RWPE1 (cell line): ENCODE measurements around the gene LRMDA.
"Not testable (repeated sequence)": the region's sequence is repeated elsewhere in the genome, so short reads cannot be mapped to it uniquely, and the experiment has no call there.

Source experiments
- CTCF ChIA-PET: fragments of 350-600 bp; sonication (Branson Sonifier 250); formaldehyde crosslinking; extraction: SDS; loops from one replicate; lab custom pipeline; 2021; lab: Yijun Ruan, JAX
- POLR2A ChIA-PET: fragments of 400-600 bp; formaldehyde crosslinking; extraction: SDS; loops from one replicate; lab custom pipeline; 2020; ENCODE audit warnings: antibody characterized with exemption; ENCODE audit not compliant: low non-redundant PET; lab: Yijun Ruan, JAX
- DNase-seq: peaks from one replicate; pipeline ENCODE4 v3.0.0; 2012; ENCODE audit warnings: low spot score
- H3K27ac ChIP-seq: fragments of 450-650 bp; 2 replicates; pipeline ENCODE4 v1.5.1; 2017
- TF ChIP-seq, protein P1 (sequence below): fragments of 450-650 bp; conservative IDR thresholded peaks from 2 replicates; pipeline ENCODE4 v1.5.1; 2017; ENCODE audit warnings: low read depth, mild to moderate bottlenecking

LRMDA gene

DNA sequence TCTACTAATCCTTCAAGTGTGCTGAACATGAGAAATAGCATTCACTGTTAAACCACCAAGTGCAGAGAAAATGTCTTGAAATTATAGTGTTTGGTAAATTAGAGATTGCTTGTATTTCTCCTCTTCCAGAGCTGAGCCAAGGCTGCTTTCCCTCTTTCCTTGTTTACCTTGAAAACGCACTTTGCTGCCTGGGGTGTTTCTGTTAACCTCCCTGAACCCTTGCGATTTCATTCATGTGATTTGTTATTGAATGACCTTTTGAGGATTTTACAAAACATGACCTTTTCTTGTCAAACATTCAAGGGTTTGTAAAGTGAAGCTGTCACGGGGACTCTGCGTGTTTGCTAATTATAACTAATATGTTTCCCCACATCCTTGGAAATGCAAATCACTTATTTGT is 169.4 kb downstream of the LRMDA start:
- TF ChIP-seq, protein P1, sequence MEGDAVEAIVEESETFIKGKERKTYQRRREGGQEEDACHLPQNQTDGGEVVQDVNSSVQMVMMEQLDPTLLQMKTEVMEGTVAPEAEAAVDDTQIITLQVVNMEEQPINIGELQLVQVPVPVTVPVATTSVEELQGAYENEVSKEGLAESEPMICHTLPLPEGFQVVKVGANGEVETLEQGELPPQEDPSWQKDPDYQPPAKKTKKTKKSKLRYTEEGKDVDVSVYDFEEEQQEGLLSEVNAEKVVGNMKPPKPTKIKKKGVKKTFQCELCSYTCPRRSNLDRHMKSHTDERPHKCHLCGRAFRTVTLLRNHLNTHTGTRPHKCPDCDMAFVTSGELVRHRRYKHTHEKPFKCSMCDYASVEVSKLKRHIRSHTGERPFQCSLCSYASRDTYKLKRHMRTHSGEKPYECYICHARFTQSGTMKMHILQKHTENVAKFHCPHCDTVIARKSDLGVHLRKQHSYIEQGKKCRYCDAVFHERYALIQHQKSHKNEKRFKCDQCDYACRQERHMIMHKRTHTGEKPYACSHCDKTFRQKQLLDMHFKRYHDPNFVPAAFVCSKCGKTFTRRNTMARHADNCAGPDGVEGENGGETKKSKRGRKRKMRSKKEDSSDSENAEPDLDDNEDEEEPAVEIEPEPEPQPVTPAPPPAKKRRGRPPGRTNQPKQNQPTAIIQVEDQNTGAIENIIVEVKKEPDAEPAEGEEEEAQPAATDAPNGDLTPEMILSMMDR: no peak
- no peak for DNase-seq
- no peak overlapping the region for H3K27ac ChIP-seq
- POLR2A ChIA-PET: no interaction called here
- CTCF ChIA-PET: interaction anchor here (0.8 kb wide), 1 partner anchor 19 kb away, joined by 3 read pairs; no protein-coding TSS in a partner anchor

DNA sequence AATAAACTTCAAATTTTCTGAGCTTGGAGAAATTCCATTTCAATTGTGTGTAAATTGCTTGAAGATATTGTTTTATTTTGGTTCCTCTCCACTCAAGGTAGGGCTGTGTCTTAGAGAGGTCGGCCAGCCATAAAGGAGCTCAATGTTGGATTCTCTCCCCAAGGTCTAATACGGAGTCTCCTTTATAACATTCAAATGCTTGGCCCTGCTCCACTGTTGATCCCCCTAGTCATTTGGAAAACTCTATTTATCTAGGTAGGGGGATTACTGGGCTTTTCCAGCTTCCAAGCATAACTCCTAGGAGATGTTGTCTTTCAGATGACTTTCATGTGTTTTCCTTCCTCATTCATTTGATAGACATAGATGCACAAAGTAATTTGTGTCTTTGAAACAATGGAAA is 170.9 kb downstream of the LRMDA start:
- ChIA-PET CTCF (no interaction called here), POLR2A (no interaction called here)
- TF ChIP-seq, protein P1: no peak
- H3K27ac ChIP-seq: no peak overlapping the region
- DNase-seq: no peak

DNA sequence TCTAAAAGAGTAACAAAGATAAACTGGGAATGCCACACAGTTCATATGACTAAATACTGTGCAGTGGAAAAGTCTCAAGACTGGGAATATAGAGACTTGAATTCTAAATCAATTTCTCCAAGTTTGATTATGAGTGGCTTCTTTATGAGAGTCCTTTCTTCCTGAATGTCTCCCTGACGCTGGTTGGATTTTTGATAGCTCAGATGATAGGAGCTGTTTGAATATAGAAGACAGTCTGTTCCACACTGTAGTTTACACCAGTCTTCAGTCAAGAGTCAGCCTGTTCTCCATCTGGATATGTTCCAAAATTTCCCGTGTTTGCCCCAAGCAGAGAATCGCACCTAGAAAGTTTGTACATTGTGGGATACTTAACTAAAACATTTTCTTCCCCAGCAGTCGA is 173.7 kb downstream of the LRMDA start:
- H3K27ac ChIP-seq: no peak overlapping the region
- POLR2A ChIA-PET: no interaction called here
- CTCF ChIA-PET: no interaction called here
- TF ChIP-seq, protein P1: no peak
- DNase-seq: no peak

DNA sequence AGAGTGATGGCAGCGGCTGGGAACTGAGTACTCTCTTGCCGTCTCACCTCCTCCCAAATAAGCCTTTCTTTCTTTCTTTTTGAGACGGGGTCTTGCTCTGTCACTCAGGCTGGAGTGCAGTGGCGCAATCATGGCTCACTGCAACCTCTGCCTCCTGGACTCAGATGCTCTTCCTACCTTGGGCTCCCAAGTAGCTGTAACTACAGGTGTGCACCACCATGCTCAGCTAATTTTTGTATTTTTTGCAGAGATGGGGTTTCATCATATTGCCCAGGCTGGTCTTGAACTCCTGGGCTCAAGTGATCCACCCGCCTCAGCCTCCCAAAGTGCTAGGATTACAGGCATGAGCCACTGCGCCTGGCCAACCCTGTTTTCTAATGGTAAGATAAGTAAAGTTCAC is 174.4 kb downstream of the LRMDA start:
- POLR2A ChIA-PET: not testable (repeated sequence)

DNA sequence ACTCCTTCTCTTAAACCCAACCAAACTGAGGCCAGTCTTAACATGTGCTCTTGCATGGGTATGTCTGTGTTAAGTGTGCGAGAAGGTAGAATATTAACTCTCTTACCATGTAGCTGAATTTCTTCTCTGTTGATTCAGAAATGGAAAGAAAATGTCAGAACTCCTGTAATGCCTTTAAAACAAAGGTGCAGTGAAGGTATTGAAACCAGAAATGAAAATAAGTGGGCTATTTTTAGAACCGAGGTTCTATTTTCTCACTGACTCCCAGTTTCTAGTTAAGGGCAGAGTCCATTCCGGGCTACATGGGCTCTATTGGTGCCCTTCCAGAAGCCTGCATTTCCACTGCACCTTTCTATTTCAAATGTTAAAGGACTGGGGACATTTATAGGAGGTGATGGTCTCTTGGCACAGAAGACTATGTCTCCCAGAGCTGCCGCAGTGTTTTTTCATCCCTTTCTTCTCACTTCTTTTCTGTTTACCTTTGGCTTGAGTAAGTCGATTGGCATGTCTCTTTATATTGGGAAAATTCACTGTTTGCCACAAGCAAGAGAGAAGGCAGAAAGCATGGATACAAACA is 174.9 kb downstream of the LRMDA start:
- H3K27ac ChIP-seq: no peak overlapping the region
- TF ChIP-seq, protein P1: no peak

More for the DNA sequence above, 174.4 kb downstream of the LRMDA start:
- H3K27ac ChIP-seq, DNase-seq, CTCF ChIA-PET: not testable (repeated sequence)

DNA sequence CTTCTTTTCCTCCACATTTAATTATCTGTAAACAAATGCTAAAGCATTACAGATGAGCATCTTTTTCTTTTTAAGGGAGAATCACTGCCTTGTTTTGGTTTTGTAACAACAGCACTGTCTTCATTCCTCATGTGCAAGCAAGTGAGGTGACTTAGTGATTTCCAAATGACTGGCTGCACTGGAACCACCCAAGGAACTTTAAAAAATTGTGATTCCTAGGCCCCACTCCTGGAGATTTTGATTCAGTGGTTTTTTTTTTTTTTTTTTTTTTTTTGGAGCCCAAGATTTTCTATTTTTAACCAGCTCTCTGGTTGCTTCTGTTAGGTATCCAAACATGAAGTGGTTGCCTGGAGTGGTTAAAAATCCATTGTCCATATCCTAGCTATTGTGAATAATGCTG is 176.2 kb downstream of the LRMDA start:
- ChIA-PET CTCF (interaction anchor here (0.7 kb wide), 1 partner anchor 21 kb away, joined by 4 read pairs; no protein-coding TSS in a partner anchor), POLR2A (no interaction called here)
- TF ChIP-seq, protein P1: no peak
- DNase-seq: no peak
- H3K27ac ChIP-seq: no peak overlapping the region

More for the DNA sequence above, 174.9 kb downstream of the LRMDA start:
- ChIA-PET POLR2A (no interaction called here), CTCF (interaction anchor here (0.6 kb wide), 1 partner anchor 154 kb away, joined by 3 read pairs; no protein-coding TSS in a partner anchor)
- no peak for DNase-seq

DNA sequence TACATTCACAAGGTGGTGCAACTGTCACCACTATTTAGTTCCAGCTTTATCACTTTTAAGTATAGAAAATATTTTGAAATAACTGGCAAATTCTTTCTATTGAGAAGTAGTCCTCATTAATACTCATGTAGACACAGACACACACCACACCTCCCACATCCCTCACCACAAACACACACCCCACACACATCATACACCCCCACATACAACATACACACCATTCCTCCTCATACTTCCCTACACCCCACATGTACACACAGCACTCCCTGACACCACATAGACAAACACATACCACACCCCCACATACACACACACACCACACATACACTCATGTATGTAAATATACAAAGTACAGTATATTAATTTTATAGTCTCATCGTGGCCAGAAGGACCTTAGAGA is 178.8 kb downstream of the LRMDA start:
- H3K27ac ChIP-seq: no peak overlapping the region
- CTCF ChIA-PET: interaction anchor here (0.6 to 0.7 kb wide), 2 partner anchors 11 to 211 kb away, joined by 3 read pairs; no protein-coding TSS in a partner anchor
- DNase-seq: no peak
- TF ChIP-seq, protein P1: no peak
- POLR2A ChIA-PET: no interaction called here
